NCI-H446 (cell line): ENCODE results near the gene LIN37.
"Not testable (repeated sequence)": the region's sequence is repeated elsewhere in the genome, so short reads cannot be mapped to it uniquely, and the experiment has no call there.

Source experiments
- DNase-seq, 2 experiments: peaks; one replicate each; lab custom pipeline; 2025; lab: John Stamatoyannopoulos, UW

The LIN37 gene

DNA sequence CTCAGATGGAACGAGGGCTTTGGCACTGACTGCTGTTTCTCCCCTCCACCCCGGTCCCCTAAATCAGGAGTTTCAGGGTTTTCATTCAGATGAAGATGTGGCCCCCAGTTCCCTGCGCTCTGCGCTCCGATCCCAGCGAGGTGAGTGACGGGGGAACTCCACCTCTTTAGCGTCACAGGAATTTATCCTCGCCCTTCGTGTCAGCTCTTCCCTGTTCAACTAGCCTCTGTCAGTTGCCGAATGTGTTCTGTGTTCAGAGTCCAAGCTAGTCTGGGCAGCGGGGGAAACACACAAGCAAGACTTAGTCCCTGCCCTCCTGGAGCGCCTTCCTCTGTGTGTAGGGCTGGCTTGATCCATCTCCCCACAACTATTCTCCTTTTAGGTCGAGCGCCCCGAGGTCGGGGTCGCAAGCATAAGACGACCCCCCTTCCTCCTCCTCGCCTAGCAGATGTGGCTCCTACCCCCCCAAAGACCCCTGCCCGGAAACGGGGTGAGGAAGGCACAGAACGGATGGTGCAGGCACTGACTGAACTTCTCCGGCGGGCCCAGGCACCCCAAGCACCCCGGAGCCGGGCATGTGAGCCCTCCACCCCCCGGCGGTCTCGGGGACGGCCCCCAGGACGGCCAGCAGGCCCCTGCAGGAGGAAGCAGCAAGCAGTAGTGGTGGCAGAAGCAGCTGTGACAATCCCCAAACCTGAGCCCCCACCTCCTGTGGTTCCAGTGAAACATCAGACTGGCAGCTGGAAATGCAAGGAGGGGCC is 28.8 kb upstream of the LIN37 start:
- no peak for DNase-seq

GRCh38 chr19:35720163-35720524 is 28.2 kb upstream of the LIN37 start:
- no peak for DNase-seq

DNA sequence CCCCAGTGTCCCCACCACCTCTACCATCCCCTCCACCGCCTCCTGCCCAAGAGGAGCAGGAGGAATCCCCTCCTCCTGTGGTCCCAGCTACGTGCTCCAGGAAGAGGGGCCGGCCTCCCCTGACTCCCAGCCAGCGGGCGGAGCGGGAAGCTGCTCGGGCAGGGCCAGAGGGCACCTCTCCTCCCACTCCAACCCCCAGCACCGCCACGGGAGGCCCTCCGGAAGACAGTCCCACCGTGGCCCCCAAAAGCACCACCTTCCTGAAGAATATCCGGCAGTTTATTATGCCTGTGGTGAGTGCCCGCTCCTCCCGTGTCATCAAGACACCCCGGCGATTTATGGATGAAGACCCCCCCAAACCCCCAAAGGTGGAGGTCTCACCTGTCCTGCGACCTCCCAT is 27.7 kb upstream of the LIN37 start:
- DNase-seq: no peak

DNA sequence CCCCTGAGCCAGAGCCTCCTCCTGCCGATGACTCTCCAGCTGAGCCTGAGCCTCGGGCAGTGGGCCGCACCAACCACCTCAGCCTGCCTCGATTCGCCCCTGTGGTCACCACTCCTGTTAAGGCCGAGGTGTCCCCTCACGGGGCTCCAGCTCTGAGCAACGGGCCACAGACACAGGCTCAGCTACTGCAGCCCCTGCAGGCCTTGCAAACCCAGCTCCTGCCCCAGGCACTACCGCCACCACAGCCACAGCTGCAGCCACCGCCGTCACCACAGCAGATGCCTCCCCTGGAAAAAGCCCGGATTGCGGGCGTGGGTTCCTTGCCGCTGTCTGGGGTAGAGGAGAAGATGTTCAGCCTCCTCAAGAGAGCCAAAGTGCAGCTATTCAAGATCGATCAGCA is 27.0 kb upstream of the LIN37 start:
- DNase-seq: no peak

DNA sequence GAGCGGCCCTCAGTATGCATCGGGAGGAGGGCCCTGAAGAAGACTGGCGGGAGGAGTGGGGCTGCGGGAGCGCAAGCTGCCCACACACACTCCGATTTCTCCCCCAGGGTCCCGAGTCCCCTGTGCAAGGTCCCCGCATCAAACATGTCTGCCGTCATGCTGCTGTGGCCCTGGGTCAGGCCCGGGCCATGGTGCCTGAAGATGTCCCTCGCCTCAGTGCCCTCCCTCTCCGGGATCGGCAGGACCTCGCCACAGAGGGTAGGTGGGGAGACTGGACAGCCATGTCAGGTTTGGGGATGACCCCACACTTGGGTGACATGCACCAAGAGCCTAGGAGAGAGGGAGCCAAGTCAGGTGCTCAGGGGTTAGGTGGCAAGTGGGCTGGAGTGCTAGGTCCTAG is 25.9 kb upstream of the LIN37 start:
- no peak for DNase-seq

DNA sequence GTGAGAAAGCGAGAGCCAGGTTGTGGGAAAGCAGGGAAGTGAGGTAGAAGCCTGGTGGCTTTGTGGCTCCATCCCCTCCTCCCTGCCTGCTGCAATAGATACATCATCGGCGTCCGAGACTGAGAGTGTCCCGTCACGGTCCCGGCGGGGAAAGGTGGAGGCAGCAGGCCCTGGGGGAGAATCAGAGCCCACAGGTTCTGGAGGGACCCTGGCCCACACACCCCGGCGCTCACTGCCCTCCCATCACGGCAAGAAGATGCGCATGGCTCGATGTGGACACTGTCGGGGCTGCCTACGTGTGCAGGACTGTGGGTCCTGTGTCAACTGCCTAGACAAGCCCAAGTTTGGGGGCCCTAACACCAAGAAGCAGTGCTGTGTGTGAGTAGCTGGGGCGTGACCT is 25.5 kb upstream of the LIN37 start:
- no peak for DNase-seq

DNA sequence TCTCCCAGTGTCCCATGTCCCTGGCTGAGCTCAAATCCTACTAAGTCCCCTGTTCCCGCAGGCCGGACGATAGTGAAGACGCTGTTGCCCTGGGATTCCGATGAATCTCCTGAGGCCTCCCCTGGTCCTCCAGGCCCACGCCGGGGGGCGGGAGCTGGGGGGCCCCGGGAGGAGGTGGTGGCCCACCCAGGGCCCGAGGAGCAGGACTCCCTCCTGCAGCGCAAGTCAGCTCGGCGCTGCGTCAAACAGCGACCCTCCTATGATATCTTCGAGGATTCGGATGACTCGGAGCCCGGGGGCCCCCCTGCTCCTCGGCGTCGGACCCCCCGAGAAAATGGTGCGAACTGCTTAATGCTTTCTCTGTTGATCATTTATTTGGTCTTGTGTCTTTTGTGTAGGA is 24.7 kb upstream of the LIN37 start:
- DNase-seq: no peak

DNA sequence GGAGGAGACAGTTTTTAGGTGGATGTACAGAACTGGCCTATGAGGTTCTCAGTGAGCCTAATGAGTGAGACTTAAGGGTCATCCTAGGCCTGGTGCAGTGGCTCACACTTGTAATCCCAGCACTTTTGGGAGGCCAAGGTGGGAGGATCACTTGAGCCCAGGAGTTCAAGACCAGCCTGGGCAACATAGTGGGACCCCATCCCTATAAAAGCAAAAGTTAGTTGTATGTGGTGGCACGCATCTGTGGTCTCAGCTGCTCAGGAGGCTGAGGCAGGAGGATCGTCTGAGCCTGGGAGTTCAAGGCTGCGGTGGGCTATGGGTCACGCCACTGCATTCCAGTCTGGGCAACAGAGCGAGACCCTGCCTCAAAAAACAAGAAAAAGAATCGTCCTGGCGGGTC is 24.2 kb upstream of the LIN37 start:
- DNase-seq: not testable (repeated sequence)

GRCh38 chr19:35724560-35724959 is 23.8 kb upstream of the LIN37 start:
- no peak for DNase-seq

- DNase-seq: no peak
These were observed 23.0 kb upstream of the LIN37 start for GRCh38 chr19:35725216-35725861.

DNA sequence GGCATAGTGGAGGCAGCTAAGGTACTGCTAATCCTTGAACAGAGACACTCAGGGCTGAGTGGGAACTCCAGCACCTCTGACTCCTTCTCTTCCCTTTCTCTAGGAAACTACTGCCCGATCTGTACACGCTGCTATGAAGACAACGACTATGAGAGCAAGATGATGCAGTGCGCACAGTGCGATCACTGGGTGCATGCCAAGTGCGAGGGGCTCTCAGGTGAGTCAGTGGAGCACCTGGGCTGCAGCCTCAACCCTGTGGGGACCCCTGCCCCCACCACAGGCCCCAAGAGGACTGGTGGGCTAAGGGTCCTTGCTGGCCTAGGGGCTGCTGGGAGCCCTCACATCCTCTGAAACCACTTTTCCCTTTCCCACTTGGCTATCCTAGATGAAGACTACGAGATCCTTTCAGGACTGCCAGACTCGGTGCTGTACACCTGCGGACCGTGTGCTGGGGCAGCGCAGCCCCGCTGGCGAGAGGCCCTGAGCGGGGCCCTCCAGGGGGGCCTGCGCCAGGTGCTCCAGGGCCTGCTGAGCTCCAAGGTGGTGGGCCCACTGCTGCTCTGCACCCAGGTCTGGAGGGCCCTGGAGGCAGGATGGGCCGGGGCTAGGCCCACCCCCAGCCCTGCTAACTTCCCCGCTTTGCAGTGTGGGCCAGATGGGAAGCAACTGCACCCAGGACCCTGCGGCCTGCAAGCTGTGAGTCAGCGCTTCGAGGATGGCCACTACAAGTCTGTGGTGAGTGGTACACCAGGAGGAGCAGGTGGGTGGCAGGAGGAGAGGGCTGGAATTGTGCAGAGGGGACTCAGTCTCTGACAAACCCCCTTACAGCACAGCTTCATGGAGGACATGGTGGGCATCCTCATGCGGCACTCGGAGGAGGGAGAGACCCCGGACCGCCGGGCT is 21.1 kb upstream of the LIN37 start:
- DNase-seq: no peak

DNA sequence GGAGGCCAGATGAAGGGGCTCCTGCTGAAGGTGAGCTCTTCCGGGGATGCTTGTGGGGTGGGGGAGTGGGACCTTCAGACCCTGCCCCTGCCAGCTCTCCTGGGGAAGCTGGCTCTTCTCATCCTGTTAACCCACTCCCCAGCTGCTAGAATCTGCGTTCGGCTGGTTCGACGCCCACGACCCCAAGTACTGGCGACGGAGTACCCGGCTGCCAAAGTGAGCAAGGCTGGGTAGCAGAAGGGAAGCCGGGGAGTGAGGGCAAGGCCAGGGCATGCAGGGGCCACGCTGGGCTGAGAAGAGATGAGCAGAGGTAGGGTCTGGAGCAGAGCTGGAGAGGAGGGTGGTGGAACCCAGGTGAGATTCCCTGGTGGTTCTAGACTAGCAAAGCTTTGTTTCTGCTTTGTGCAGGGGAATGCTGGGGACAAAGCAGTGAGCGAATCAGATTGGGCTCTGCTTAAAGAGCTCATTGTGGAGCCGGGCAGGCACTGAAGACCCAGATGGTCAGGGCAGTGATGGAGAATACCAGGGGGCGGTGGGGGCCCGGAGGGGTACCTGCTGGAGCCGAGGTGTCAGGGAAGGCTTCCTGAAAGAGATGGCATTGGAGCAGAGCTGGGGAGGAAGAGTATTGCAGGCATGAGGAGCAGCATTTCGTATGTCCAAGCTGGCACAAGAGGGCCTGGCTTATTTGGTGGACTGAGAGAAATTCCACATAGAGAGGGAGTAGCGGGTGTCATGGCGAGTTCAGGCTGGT is 20.2 kb upstream of the LIN37 start:
- no peak for DNase-seq

DNA sequence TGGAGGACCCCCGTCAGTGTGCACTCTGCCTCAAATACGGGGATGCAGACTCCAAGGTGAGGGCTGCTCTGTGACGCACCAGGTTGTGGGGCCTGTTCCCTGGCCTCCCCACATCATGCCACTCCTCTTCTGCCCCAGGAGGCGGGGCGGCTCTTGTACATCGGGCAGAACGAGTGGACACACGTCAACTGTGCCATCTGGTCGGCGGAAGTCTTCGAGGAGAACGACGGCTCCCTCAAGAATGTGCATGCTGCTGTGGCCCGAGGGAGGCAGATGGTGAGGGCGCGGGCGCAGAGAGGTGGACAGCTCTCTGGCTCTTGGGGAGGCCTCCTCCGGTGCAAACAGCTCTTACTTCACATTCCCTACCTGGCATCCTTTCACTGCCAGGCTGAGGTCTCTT is 19.4 kb upstream of the LIN37 start:
- DNase-seq: no peak

DNA sequence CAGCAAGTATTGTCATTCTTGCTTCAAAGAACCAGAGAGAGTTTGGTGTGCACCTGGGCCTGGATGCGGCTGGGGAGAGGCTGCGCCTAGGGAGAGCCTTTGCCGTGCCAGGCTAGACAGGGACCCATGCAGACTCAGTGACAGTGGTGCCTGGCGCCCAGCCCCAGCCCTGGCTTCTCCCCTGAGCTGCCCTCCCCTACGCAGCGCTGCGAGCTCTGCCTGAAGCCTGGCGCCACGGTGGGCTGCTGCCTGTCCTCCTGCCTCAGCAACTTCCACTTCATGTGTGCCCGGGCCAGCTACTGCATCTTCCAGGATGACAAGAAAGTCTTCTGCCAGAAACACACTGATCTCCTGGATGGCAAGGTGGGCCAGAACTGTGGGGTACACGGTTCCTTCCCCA is 18.6 kb upstream of the LIN37 start:
- no peak for DNase-seq

- no peak for DNase-seq
These were observed 18.1 kb upstream of the LIN37 start for GRCh38 chr19:35730326-35730725.

DNA sequence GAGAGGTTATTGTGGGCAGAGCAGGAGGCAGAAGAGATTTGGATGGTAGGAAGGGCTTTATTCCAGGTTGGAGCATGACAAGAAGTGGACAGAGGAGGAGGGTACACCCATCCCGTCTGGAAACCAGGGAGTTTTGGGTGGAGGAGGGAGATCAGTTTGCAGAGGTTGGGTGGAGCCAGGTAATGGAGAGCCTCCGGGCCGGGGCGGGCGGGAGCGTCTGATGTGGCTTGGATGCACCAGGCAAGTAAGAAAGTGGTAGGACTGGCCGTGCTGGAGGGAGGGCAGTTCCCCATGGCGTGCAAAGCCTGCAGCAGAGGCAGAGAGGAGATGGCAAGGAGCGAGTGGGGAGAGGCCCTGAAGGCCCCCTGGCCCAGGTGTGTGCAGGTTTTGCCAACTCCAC is 17.0 kb upstream of the LIN37 start:
- no peak for DNase-seq

DNA sequence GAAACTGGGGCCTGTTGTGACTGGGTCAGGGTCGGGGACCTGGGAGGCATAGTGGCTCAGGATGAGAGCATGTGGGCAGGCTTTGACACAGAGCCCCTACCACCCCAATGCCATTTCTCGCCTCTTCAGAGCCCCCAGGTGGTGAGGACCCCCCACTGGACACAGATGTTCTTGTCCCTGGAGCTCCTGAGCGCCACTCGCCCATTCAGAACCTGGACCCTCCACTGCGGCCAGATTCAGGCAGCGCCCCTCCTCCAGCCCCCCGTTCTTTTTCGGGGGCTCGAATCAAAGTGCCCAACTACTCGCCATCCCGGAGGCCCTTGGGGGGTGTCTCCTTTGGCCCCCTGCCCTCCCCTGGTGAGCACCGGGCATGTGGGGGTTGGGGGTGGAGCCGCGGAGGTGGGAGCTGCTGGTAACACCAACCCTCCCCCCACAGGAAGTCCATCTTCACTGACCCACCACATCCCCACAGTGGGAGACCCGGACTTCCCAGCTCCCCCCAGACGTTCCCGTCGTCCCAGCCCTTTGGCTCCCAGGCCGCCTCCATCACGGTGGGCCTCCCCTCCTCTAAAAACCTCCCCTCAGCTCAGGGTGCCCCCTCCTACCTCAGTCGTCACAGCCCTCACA is 16.5 kb upstream of the LIN37 start:
- DNase-seq: no peak

DNA sequence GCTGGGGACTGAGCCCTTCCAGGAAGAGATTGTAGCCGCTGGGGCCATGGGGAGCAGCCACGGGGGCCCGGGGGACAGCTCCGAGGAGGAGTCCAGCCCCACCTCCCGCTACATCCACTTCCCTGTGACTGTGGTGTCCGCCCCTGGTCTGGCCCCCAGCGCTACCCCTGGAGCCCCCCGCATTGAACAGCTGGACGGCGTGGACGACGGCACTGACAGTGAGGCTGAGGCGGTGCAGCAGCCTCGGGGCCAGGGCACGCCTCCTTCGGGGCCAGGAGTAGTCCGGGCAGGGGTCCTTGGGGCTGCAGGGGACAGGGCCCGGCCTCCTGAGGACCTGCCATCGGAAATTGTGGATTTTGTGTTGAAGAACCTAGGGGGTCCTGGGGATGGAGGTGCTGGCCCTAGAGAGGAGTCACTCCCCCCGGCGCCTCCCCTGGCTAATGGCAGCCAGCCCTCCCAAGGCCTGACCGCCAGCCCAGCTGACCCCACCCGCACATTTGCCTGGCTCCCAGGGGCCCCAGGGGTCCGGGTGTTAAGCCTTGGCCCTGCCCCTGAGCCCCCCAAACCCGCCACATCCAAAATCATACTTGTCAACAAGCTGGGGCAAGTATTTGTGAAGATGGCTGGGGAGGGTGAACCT is 15.7 kb upstream of the LIN37 start:
- no peak for DNase-seq

GRCh38 chr19:35733180-35734125 is 14.9 kb upstream of the LIN37 start:
- DNase-seq: no peak

DNA sequence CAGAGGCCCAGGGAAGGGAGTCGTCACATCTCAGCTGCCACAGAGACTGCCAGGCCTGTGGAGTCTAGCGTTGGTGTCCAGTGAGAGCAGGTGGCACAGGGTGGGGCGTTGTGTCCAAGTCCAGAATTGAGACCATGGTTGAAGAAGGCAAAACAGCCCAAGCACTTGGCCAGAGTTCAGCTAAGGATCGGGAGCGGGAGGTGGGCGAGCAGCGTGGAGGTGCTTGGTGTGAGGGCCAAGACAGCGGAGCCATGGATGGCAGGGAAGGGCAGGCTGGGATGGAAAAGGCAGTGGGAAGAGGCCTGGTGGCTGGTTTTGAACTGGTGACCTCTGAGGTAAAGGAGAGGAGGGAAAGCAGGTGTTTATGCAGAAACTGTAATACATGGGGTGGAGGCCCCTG is 14.1 kb upstream of the LIN37 start:
- DNase-seq: no peak
